CD14-positive monocyte (primary cell): ENCODE results near the gene RSPO4. TPM values are rescaled to one million over a fixed set of nuclear protein-coding genes. Genes with fewer than 3 reads are reported as not detected.

ENCODE experiments used
- DNase-seq, 3 donors: peaks; one replicate each; pipeline ENCODE4 v3.0.0-alpha.2; 2011 to 2022
- H2AFZ ChIP-seq: 2 replicates; pipeline ENCODE4 v1.6.0; 2012; ENCODE audit warnings: mild to moderate bottlenecking, low read depth, low read length, inconsistent platforms; ENCODE audit not compliant: insufficient read depth, poor library complexity, severe bottlenecking
- H3K27ac ChIP-seq, 2 donors: 1 replicate in 1 of 2; 2 replicates in 1 of 2; pipeline ENCODE4 v1.5.1; 2012 to 2013; ENCODE audit warnings: low read length in 2 of 2, control low read depth in 1 of 2, inconsistent platforms in 1 of 2, low read depth in 1 of 2, mild to moderate bottlenecking in 1 of 2
- H3K27me3 ChIP-seq, 2 donors: one replicate each; pipeline versions ENCODE4 v1.6.0 to v1.6.1; 2011 to 2013; ENCODE audit warnings: low read length in 2 of 2; ENCODE audit not compliant: control insufficient read depth in 2 of 2, insufficient read depth in 2 of 2
- H3K36me3 ChIP-seq, 2 donors: replicated peaks in 1 of 2; 1 replicate in 1 of 2; 2 replicates in 1 of 2; pipeline versions ENCODE4 v1.5.1 to v1.6.1; 2012 to 2013; ENCODE audit warnings: low read length in 2 of 2, control low read depth in 1 of 2, inconsistent platforms in 1 of 2, mild to moderate bottlenecking in 1 of 2; ENCODE audit not compliant: insufficient read depth in 2 of 2, control insufficient read depth in 1 of 2
- H3K4me1 ChIP-seq, 2 donors: 1 replicate in 1 of 2; 2 replicates in 1 of 2; pipeline versions ENCODE4 v1.5.1 to v1.6.1; 2012 to 2013; ENCODE audit warnings: low read length in 2 of 2, control low read depth in 1 of 2, inconsistent platforms in 1 of 2, mild to moderate bottlenecking in 1 of 2, moderate library complexity in 1 of 2; ENCODE audit not compliant: insufficient read depth in 2 of 2, control insufficient read depth in 1 of 2
- H3K4me2 ChIP-seq: replicated peaks from 2 replicates; pipeline ENCODE3; 2012; ENCODE audit warnings: low read length, moderate library complexity, mild to moderate bottlenecking; ENCODE audit not compliant: poor library complexity, severe bottlenecking; ENCODE audit errors: extremely low read depth
- H3K4me3 ChIP-seq, 3 experiments: fragments of 200-600 bp in 1 of 3; sonication (generic) in 1 of 3; replicated peaks in 1 of 3; 1 replicate in 2 of 3; 2 replicates in 1 of 3; pipeline ENCODE4 v1.5.1; 2011 to 2013; ENCODE audit warnings: low read length in 3 of 3, mild to moderate bottlenecking in 3 of 3, control low read depth in 2 of 3, low read depth in 2 of 3, inconsistent platforms in 1 of 3, moderate library complexity in 1 of 3
- H3K79me2 ChIP-seq: 2 replicates; pipeline ENCODE4 v1.6.0; 2012; ENCODE audit warnings: mild to moderate bottlenecking, control low read depth, inconsistent platforms, low read length, moderate library complexity; ENCODE audit not compliant: insufficient read depth
- H3K9ac ChIP-seq: 2 replicates; pipeline ENCODE4 v1.6.0; 2017; ENCODE audit warnings: low read length, mild to moderate bottlenecking; ENCODE audit not compliant: insufficient read depth, poor library complexity, severe bottlenecking
- H3K9me3 ChIP-seq, 2 donors: replicated peaks in 1 of 2; 1 replicate in 1 of 2; 2 replicates in 1 of 2; pipeline versions ENCODE4 v1.5.1 to v1.6.1; 2012 to 2013; ENCODE audit warnings: low read length in 2 of 2, control low read depth in 1 of 2; ENCODE audit not compliant: control insufficient read depth in 1 of 2, insufficient read depth in 1 of 2
- H4K20me1 ChIP-seq: 2 replicates; pipeline ENCODE4 v1.6.0; 2012; ENCODE audit warnings: mild to moderate bottlenecking, low read length, control low read depth, moderate library complexity; ENCODE audit not compliant: insufficient read depth
- H3K27ac Mint-ChIP-seq, 7 donors: one replicate each; pipeline ENCODE4 v1.8.0; 2020; ENCODE audit warnings: mild to moderate bottlenecking in 7 of 7, mixed read lengths in 7 of 7, moderate library complexity in 6 of 7, inconsistent platforms in 2 of 7
- H3K27me3 Mint-ChIP-seq, 3 donors: one replicate each; pipeline ENCODE4 v1.8.0; 2021 to 2022; ENCODE audit warnings: low read depth in 3 of 3, mild to moderate bottlenecking in 3 of 3, mixed read lengths in 3 of 3, moderate library complexity in 3 of 3, inconsistent platforms in 1 of 3
- H3K36me3 Mint-ChIP-seq, 2 donors: one replicate each; pipeline ENCODE4 v1.8.0; 2020; ENCODE audit warnings: mixed read lengths in 2 of 2, inconsistent platforms in 1 of 2, mild to moderate bottlenecking in 1 of 2
- H3K4me1 Mint-ChIP-seq: one replicate; pipeline ENCODE4 v1.8.0; 2020; ENCODE audit warnings: mild to moderate bottlenecking, mixed read lengths
- H3K4me3 Mint-ChIP-seq, 2 donors: one replicate each; pipeline ENCODE4 v1.8.0; 2020; ENCODE audit warnings: mild to moderate bottlenecking in 2 of 2, mixed read lengths in 2 of 2, moderate library complexity in 1 of 2
- H3K9me3 Mint-ChIP-seq, 7 donors: one replicate each; pipeline ENCODE4 v1.8.0; 2020 to 2022; ENCODE audit warnings: mixed read lengths in 7 of 7, mild to moderate bottlenecking in 6 of 7, moderate library complexity in 6 of 7, inconsistent platforms in 2 of 7
- WGBS: methylation state at CpG from one replicate; pipeline ENCODE4 v1.1.5; 2013; ENCODE audit warnings: missing lambda C conversion rate; ENCODE audit not compliant: insufficient coverage; 5-methylcytosine and 5-hydroxymethylcytosine counted together
- intact Hi-C, 2 donors: fragments of 100-400 bp; cut with micrococcal nuclease; formaldehyde crosslinking; loops; one replicate each; pipeline versions ENCODE4 v1.15.0 to v1.15.1; 2023
- polyA plus RNA-seq, 3 donors: library from polyadenylated mRNA; depleted of rRNA in 1 of 3; unstranded in 2 of 3; stranded (reverse) in 1 of 3; fragments of 300-500 nt in 2 of 3; fragments of >200 nt in 1 of 3; fragmentation: Illumina TruSeq in 2 of 3; gene quantifications; 1 replicate in 2 of 3; 2 replicates in 1 of 3; pipeline ENCODE4 v1.2.3, GENCODE V29; 2012 to 2021
- TF ChIP-seq, protein P1 (sequence below): fragments of 200-600 bp; IDR thresholded peaks from one replicate; pipeline ENCODE4 v1.8.0; 2022; ENCODE audit warnings: antibody characterized with exemption, mild to moderate bottlenecking

Gene RSPO4
- polyA plus RNA-seq, 3 donors: not detected

DNA sequence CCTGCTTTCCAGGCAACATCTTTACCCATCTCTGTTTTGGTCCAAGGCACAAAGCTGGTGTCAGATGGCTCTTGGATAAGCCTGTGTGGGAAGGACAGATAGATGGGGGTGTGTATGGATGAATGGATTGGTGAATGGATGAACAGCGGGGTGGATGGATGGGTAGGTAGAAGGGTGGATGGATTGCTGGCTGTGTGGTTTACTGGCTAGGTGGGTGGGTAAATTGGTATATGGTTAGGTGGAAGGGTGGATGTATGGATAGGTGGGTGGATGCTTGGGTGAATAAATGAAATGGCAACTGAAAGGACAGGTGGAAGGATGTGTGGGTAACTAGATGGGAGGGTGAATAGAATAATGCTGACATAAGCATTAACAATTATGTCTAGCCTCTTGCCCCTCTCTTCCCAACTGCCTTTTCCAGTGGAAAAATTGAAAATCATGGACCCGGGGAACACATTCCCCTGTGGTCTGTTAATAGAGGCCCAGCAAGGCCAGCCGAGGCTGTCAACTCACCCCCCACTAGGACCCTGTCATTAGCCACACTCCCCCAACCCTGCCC is 43.8 kb upstream of the RSPO4 start:
- no peaks in the 10 kb centered on the region for H3K36me3 ChIP-seq
- H3K27me3 Mint-ChIP-seq: peaks cover 0 to 5% (median 3%) of the 10 kb centered on the region in 3 donors
- H3K36me3 Mint-ChIP-seq: no peaks in the 10 kb centered on the region
- H3K79me2 ChIP-seq: no peaks in the 10 kb centered on the region
- peaks cover 0 to 4% of the 10 kb centered on the region in 2 donors for H3K9me3 ChIP-seq
- WGBS: 77% methylated on average over 1 of the region's 3 CpGs
- no peak overlapping the region for H3K27ac Mint-ChIP-seq
- H3K4me3 ChIP-seq: no peak overlapping the region
- no peaks in the 10 kb centered on the region for H3K27me3 ChIP-seq
- no peak overlapping the region for H3K27ac ChIP-seq
- DNase-seq: no peak
- no peaks in the 10 kb centered on the region for H4K20me1 ChIP-seq
- no peaks in the 10 kb centered on the region for H3K4me1 Mint-ChIP-seq
- no peak overlapping the region for H3K9ac ChIP-seq
- H3K4me2 ChIP-seq: no peak overlapping the region
- H2AFZ ChIP-seq: no peak overlapping the region
- intact Hi-C loops: no loop called here
- H3K4me1 ChIP-seq: no peaks in the 10 kb centered on the region
- peaks cover 0 to 7% (median under 1%) of the 10 kb centered on the region in 7 donors for H3K9me3 Mint-ChIP-seq
- TF ChIP-seq, protein P1, sequence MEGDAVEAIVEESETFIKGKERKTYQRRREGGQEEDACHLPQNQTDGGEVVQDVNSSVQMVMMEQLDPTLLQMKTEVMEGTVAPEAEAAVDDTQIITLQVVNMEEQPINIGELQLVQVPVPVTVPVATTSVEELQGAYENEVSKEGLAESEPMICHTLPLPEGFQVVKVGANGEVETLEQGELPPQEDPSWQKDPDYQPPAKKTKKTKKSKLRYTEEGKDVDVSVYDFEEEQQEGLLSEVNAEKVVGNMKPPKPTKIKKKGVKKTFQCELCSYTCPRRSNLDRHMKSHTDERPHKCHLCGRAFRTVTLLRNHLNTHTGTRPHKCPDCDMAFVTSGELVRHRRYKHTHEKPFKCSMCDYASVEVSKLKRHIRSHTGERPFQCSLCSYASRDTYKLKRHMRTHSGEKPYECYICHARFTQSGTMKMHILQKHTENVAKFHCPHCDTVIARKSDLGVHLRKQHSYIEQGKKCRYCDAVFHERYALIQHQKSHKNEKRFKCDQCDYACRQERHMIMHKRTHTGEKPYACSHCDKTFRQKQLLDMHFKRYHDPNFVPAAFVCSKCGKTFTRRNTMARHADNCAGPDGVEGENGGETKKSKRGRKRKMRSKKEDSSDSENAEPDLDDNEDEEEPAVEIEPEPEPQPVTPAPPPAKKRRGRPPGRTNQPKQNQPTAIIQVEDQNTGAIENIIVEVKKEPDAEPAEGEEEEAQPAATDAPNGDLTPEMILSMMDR: no peak
- H3K4me3 Mint-ChIP-seq: no peak overlapping the region

DNA sequence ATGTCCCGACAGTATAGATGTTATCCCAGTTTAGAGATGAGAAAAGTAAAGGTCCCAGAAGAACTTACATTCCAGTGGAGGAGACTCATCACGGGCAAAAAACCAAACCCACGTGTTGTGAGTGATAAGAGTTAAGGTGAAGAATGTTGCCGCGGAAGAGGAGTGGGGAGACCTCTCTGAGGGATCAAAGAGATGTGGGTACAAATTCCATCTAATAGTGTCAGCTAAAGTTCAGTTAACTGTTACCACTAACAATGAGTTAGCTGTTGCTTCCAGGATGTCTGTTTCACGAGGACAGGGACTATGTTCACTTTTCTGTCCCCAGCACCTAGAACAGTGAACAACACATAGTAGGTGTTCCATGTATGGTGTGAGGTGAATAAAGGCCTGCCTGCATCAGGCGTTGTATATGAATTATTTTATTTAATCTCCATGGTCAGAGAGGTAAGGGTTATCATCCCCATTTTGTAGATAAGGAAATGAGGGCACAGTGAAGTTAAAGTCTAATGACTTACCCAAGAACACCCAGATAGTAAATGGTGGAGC is 39.8 kb upstream of the RSPO4 start:
- H4K20me1 ChIP-seq: no peaks in the 10 kb centered on the region
- H3K9me3 Mint-ChIP-seq: peaks cover 0 to 3% (median 0%) of the 10 kb centered on the region in 7 donors

More for the DNA sequence above, 39.8 kb upstream of the RSPO4 start:
- Histone ChIP-seq H3K27me3 (no peaks in the 10 kb centered on the region), H3K9me3 (no peaks in the 10 kb centered on the region), H3K36me3 (no peaks in the 10 kb centered on the region), H2AFZ (no peak overlapping the region), H3K4me2 (no peak overlapping the region), H3K79me2 (no peaks in the 10 kb centered on the region), H3K9ac (no peak overlapping the region), H3K27ac (no peak overlapping the region), H3K4me1 (no peaks in the 10 kb centered on the region), H3K4me3 (no peak overlapping the region)
- TF ChIP-seq, protein P1: no peak
- DNase-seq: no peak
- intact Hi-C loops: no loop called here
- no peaks in the 10 kb centered on the region for H3K4me1 Mint-ChIP-seq
- H3K27ac Mint-ChIP-seq: no peak overlapping the region
- H3K4me3 Mint-ChIP-seq: no peak overlapping the region
- H3K27me3 Mint-ChIP-seq: peaks cover 1 to 5% (median 4%) of the 10 kb centered on the region in 3 donors
- H3K36me3 Mint-ChIP-seq: no peaks in the 10 kb centered on the region
- 93% methylated on average over 3 of the region's 7 CpGs for WGBS
